SK-N-SH (cell line): Measurements from ENCODE around the gene PCYOX1L. TPM values are rescaled to one million over a fixed set of nuclear protein-coding genes. Genes with fewer than 3 reads are reported as not detected.
A peak's percentile ranks its signal among the peaks of the same experiment; 100 is the strongest.

ENCODE experiments used
- CTCF ChIA-PET: fragments of 300-600, 350-600 bp; formaldehyde crosslinking; extraction: SDS; loops from one replicate; lab custom pipeline; 2021; lab: Yijun Ruan, JAX
- POLR2A ChIA-PET: fragments of 350-600 bp; sonication (Branson Sonifier 250); formaldehyde crosslinking; extraction: SDS; loops from one replicate; lab custom pipeline; 2020; ENCODE audit warnings: antibody characterized with exemption, inconsistent platforms; lab: Yijun Ruan, JAX
- DNase-seq: peaks from one replicate; pipeline ENCODE4 v3.0.0; 2012
- H2AFZ ChIP-seq: fragments of 200-600 bp; sonication (generic); 2 replicates; pipeline ENCODE4 v1.8.1; 2016; ENCODE audit warnings: antibody characterized with exemption, mild to moderate bottlenecking, low read depth
- H3F3A ChIP-seq: fragments of 200-600 bp; sonication (generic); replicated peaks from 2 replicates; pipeline ENCODE3; 2016; ENCODE audit warnings: antibody characterized with exemption, mild to moderate bottlenecking; ENCODE audit not compliant: insufficient read depth
- H3K27ac ChIP-seq, 2 experiments: fragments of 200-500 bp in 1 of 2; fragments of 200-600 bp in 1 of 2; sonication (Bioruptor generic) in 1 of 2; sonication (generic), shearing (Covaris generic) in 1 of 2; 2 replicates each; pipeline versions ENCODE4 v1.5.1 to v1.6.1; 2014 to 2016; ENCODE audit warnings: low read depth in 2 of 2, inconsistent platforms in 1 of 2, low read length in 1 of 2, mild to moderate bottlenecking in 1 of 2, mixed read lengths in 1 of 2
- H3K27me3 ChIP-seq: fragments of 200-600 bp; sonication (generic), shearing (Covaris generic); 2 replicates; pipeline ENCODE4 v1.6.1; 2016; ENCODE audit warnings: mixed run types; ENCODE audit not compliant: insufficient read depth
- H3K36me3 ChIP-seq, 2 experiments: fragments of 200-500 bp in 1 of 2; fragments of 200-600 bp in 1 of 2; sonication (Bioruptor generic) in 1 of 2; sonication (generic) in 1 of 2; replicated peaks in 1 of 2; 2 replicates each; pipeline versions ENCODE3 to v1.5.1; 2014 to 2016; ENCODE audit warnings: low read length in 1 of 2, mild to moderate bottlenecking in 1 of 2; ENCODE audit not compliant: insufficient read depth in 2 of 2, control insufficient read depth in 1 of 2
- H3K4me1 ChIP-seq, 2 experiments: fragments of 200-500 bp in 1 of 2; fragments of 200-600 bp in 1 of 2; sonication (Bioruptor generic) in 1 of 2; sonication (generic), shearing (Covaris generic) in 1 of 2; 2 replicates each; pipeline versions ENCODE4 v1.5.1 to v1.6.1; 2014 to 2016; ENCODE audit warnings: low read depth in 1 of 2, low read length in 1 of 2, mixed run types in 1 of 2; ENCODE audit not compliant: insufficient read depth in 2 of 2, control insufficient read depth in 1 of 2
- H3K4me2 ChIP-seq: fragments of 200-600 bp; sonication (generic), shearing (Covaris generic); 2 replicates; pipeline ENCODE4 v1.6.1; 2017; ENCODE audit warnings: mixed run types
- H3K4me3 ChIP-seq, 2 experiments: fragments of 200-500 bp in 1 of 2; fragments of 200-600 bp in 1 of 2; sonication (Bioruptor generic) in 1 of 2; sonication (generic), shearing (Covaris generic) in 1 of 2; 2 replicates each; pipeline versions ENCODE4 v1.5.1 to v1.8.1; 2014 to 2016; ENCODE audit warnings: low read depth in 2 of 2, inconsistent platforms in 1 of 2, low read length in 1 of 2, mild to moderate bottlenecking in 1 of 2, mixed read lengths in 1 of 2, moderate library complexity in 1 of 2
- H3K79me2 ChIP-seq: fragments of 200-600 bp; sonication (generic); 2 replicates; pipeline ENCODE4 v1.8.1; 2017; ENCODE audit warnings: mild to moderate bottlenecking; ENCODE audit not compliant: insufficient read depth
- H3K9ac ChIP-seq: fragments of 200-600 bp; sonication (generic); 2 replicates; pipeline ENCODE4 v1.6.1; 2017; ENCODE audit warnings: mixed run types
- H3K9me2 ChIP-seq: fragments of 200-600 bp; sonication (generic); 2 replicates; pipeline ENCODE4 v1.6.1; 2017; ENCODE audit warnings: mixed run types
- H3K9me3 ChIP-seq: fragments of 200-600 bp; sonication (generic); 2 replicates; pipeline ENCODE4 v1.6.1; 2017; ENCODE audit warnings: mixed run types, mild to moderate bottlenecking, moderate library complexity
- H4K20me1 ChIP-seq: fragments of 200-600 bp; sonication (generic); 2 replicates; pipeline ENCODE4 v1.6.1; 2017; ENCODE audit warnings: mild to moderate bottlenecking, mixed run types; ENCODE audit not compliant: insufficient read depth
- MEF2A ChIP-seq: IDR thresholded peaks from 2 replicates; pipeline ENCODE4 v1.4.0; 2012; ENCODE audit warnings: low read depth, borderline replicate concordance
- MXI1 ChIP-seq: IDR thresholded peaks from 2 replicates; pipeline ENCODE4 v1.6.1; 2012; ENCODE audit warnings: mild to moderate bottlenecking, low read depth, low read length, improper control_type of control experiment
- WGBS: methylation state at CpG from one replicate; pipeline ENCODE4 v1.1.6; 2017; ENCODE audit warnings: low lambda C conversion rate; 5-methylcytosine and 5-hydroxymethylcytosine counted together
- polyA plus RNA-seq, 3 experiments: library from polyadenylated mRNA; depleted of rRNA; stranded (reverse); fragments of >200 nt; gene quantifications; 2 replicates each; pipeline ENCODE4 v1.2.3, GENCODE V29; 2012
- TF ChIP-seq, protein P1 (sequence below): fragments of 200-600 bp; sonication (generic); IDR thresholded peaks from 2 replicates; pipeline ENCODE4 v1.6.1; 2017; ENCODE audit warnings: antibody characterized with exemption, mild to moderate bottlenecking, moderate library complexity
- TF ChIP-seq, protein P2 (sequence below): IDR thresholded peaks from 2 replicates; pipeline ENCODE4 v1.4.0; 2012; ENCODE audit warnings: low read depth, borderline replicate concordance
- TF ChIP-seq, protein P3 (sequence below): IDR thresholded peaks from 2 replicates; pipeline ENCODE4; 2012

PCYOX1L gene
- polyA plus RNA-seq, 1 of the 3 experiments (the other 2 are of a cell fraction): 17.5 TPM

DNA sequence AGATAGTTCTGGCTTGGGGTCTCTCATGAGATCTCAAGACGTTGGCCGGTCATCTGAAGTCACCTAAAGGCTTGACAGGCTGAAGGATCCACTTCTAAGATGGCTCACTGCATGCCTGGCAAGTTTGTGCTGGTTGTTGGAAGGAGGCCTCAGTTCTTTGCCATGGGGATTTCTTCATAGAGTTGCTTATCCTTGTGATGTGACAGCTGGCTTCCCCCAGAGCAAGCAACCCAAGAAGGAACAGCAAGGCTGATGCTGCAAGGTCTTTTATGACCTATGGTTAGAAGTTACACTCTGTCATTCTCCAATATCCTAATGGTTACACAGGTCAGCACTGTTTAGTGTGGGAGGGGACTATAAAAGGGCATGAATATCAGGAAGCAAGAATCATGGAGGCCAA, 33.2 kb upstream of the PCYOX1L start:
- no peak for DNase-seq
- WGBS: 80% methylated on average over 2 of the region's 2 CpGs
- ChIA-PET CTCF (interaction anchor here (0.8 to 3.1 kb wide), 6 partner anchors 8 to 594 kb away, joined by 3 to 14 read pairs (median 3); no protein-coding TSS in a partner anchor), POLR2A (no interaction called here)
- peaks cover 18 to 22% of the 10 kb centered on the region in 2 experiments for H3K4me1 ChIP-seq
- no peaks in the 10 kb centered on the region for H3K9me2 ChIP-seq
- H3K79me2 ChIP-seq: no peaks in the 10 kb centered on the region
- TF ChIP-seq MXI1: no peak
- TF ChIP-seq, protein P1, sequence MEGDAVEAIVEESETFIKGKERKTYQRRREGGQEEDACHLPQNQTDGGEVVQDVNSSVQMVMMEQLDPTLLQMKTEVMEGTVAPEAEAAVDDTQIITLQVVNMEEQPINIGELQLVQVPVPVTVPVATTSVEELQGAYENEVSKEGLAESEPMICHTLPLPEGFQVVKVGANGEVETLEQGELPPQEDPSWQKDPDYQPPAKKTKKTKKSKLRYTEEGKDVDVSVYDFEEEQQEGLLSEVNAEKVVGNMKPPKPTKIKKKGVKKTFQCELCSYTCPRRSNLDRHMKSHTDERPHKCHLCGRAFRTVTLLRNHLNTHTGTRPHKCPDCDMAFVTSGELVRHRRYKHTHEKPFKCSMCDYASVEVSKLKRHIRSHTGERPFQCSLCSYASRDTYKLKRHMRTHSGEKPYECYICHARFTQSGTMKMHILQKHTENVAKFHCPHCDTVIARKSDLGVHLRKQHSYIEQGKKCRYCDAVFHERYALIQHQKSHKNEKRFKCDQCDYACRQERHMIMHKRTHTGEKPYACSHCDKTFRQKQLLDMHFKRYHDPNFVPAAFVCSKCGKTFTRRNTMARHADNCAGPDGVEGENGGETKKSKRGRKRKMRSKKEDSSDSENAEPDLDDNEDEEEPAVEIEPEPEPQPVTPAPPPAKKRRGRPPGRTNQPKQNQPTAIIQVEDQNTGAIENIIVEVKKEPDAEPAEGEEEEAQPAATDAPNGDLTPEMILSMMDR: no peak
- TF ChIP-seq, protein P2, sequence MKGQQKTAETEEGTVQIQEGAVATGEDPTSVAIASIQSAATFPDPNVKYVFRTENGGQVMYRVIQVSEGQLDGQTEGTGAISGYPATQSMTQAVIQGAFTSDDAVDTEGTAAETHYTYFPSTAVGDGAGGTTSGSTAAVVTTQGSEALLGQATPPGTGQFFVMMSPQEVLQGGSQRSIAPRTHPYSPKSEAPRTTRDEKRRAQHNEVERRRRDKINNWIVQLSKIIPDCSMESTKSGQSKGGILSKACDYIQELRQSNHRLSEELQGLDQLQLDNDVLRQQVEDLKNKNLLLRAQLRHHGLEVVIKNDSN: no peak
- H2AFZ ChIP-seq: no peak overlapping the region
- H4K20me1 ChIP-seq: no peaks in the 10 kb centered on the region
- H3K27ac ChIP-seq: no peak overlapping the region
- H3K36me3 ChIP-seq: no peaks in the 10 kb centered on the region
- H3K4me2 ChIP-seq: no peak overlapping the region
- no peaks in the 10 kb centered on the region for H3K27me3 ChIP-seq
- H3K4me3 ChIP-seq: no peak overlapping the region
- no peak overlapping the region for H3K9ac ChIP-seq
- no peaks in the 10 kb centered on the region for H3K9me3 ChIP-seq
- H3F3A ChIP-seq: peaks cover 22% of the 10 kb centered on the region

DNA sequence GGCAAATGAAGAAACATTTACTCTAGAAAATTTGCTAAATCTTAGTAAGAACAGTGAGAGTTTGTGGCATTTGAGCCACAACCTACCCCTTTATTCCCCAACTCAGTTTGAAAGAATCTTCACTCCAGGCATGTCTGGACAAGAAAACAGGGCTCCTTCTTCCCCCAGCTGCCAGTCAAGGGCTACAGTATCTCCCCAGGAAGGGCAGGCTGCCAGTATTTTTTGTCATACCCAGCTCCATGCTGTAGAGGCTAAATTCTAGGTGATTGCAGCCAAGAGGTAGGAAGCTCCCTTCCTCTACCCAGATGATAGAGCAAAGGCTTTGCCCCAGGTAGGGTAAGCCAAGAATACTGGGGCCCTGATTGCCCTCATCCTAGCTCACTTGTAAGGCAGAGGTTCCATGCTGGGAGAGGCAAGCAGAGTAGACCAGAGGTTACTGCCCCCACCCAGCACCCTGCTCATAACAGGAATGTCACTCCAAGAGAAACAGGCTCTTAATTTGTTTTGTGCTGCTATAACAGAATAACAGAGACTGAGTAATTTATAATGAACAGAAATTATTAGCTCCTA, 32.6 kb upstream of the PCYOX1L start:
- H3K27ac ChIP-seq: no peak overlapping the region; a peak in 1 of 4 replicates
- no peaks in the 10 kb centered on the region for H3K36me3 ChIP-seq
- H3K79me2 ChIP-seq: no peaks in the 10 kb centered on the region
- H3K9ac ChIP-seq: no peak overlapping the region
- H3F3A ChIP-seq: peaks cover 22% of the 10 kb centered on the region
- CTCF ChIA-PET: interaction anchor here (0.8 to 3.1 kb wide), 6 partner anchors 8 to 594 kb away, joined by 3 to 14 read pairs (median 3); no protein-coding TSS in a partner anchor
- no peak for TF ChIP-seq MEF2A
- TF ChIP-seq, protein P3, sequence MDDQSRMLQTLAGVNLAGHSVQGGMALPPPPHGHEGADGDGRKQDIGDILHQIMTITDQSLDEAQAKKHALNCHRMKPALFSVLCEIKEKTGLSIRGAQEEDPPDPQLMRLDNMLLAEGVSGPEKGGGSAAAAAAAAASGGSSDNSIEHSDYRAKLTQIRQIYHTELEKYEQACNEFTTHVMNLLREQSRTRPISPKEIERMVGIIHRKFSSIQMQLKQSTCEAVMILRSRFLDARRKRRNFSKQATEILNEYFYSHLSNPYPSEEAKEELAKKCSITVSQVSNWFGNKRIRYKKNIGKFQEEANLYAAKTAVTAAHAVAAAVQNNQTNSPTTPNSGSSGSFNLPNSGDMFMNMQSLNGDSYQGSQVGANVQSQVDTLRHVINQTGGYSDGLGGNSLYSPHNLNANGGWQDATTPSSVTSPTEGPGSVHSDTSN: peak; percentile 11; the same call in 1 of the 2 replicates
- no peak for DNase-seq
- no peak overlapping the region for H2AFZ ChIP-seq
- no peak overlapping the region for H3K4me3 ChIP-seq
- H3K4me2 ChIP-seq: no peak overlapping the region
- no peaks in the 10 kb centered on the region for H4K20me1 ChIP-seq
- H3K9me3 ChIP-seq: no peaks in the 10 kb centered on the region
- no peaks in the 10 kb centered on the region for H3K27me3 ChIP-seq
- peaks cover 14 to 22% of the 10 kb centered on the region in 2 experiments for H3K4me1 ChIP-seq
- POLR2A ChIA-PET: interaction anchor here (1.1 kb wide), 1 partner anchor 20 kb away, joined by 3 read pairs; the partner anchor contains the start of gene GRPEL2
- no peaks in the 10 kb centered on the region for H3K9me2 ChIP-seq
